ENCODE measurements around the gene NKX6-1. TPM values are rescaled to one million over a fixed set of nuclear protein-coding genes. Genes with fewer than 3 reads are reported as not detected.

The NKX6-1 gene
- total and polyA plus RNA-seq, 2 experiments from 2014 or later: 0.11 TPM; not detected in 1

DNA sequence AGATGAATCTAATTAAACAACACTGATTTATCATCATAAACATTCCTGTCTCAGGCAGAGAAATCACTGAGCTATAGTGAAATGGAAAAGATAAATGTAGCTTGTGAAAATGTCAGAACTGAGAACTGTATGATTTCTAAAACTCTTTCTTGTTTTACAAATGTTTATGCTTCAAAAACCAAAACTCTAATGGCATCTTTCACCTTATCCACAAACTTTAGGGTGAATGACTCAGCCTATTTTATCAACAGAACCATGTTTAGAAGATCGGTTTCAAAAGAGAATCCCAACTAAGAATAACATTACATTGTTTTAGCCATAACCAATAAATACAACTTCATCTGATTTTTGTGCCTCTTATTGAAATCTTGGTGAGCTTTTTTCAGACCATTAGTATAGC is 21.4 kb downstream of the NKX6-1 start:
- H3F3A ChIP-seq (ENCODE audit: insufficient read depth): no peaks in the 10 kb centered on the region
- H3K9ac ChIP-seq: no peak overlapping the region
- TF ChIP-seq EZH2phosphoT487 (IDR thresholded peaks at IDR 0.05; ENCODE audit: insufficient read depth, low read depth): no peak
- no peak for TF ChIP-seq EZH2 (IDR thresholded peaks at IDR 0.05; ENCODE audit: insufficient read depth, poor library complexity, severe bottlenecking)
- H3K36me3 ChIP-seq (ENCODE audit: low read depth): no peaks in the 10 kb centered on the region
- no peak overlapping the region for H3K4me2 ChIP-seq (ENCODE audit: unreplicated experiment)
- 50 to 54% methylated on average over 1 of the region's 1 CpG for WGBS, 2 experiments (ENCODE audit: low coverage in 1 of 2, low lambda C conversion rate in 2 of 2, missing lambda C conversion rate in 2 of 2)
- H3K9me3 ChIP-seq (ENCODE audit: low read depth): no peaks in the 10 kb centered on the region
- H3K27ac ChIP-seq: no peak overlapping the region
- DNase-seq: no peak
- no peaks in the 10 kb centered on the region for H3K9me2 ChIP-seq (ENCODE audit: insufficient read depth)
- H3K4me3 ChIP-seq: no peak overlapping the region
- H3K27me3 ChIP-seq (replicated peaks; ENCODE audit: insufficient read depth): peaks cover 74% of the 10 kb centered on the region
- H4K20me1 ChIP-seq (ENCODE audit: insufficient read depth): no peaks in the 10 kb centered on the region
- no peak overlapping the region for H2AFZ ChIP-seq
- in situ Hi-C loops (cut with MboI): no loop called here
- no peaks in the 10 kb centered on the region for H3K4me1 ChIP-seq (ENCODE audit: insufficient read depth)
- no peaks in the 10 kb centered on the region for H3K79me2 ChIP-seq (ENCODE audit: insufficient read depth)

DNA sequence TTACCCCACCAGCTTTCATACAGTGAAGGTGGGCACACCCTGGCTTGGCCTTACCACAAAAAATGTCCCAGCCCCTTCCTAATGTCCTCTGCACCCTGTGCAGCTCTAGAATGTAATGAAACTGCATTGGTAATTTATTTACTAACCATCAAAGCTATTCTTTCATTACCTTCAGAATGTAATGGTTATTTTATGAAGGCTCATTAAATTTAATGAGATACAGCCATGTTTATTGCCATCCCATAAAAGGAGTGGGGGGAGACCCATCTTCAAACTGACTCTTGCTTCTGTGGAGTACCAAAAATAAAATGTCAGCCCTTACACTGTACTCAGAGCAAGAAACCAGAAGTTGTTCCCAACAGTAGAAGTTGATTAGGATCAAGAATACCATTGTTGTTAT is 25.0 kb downstream of the NKX6-1 start:
- TF ChIP-seq EZH2phosphoT487 (IDR thresholded peaks at IDR 0.05; ENCODE audit: insufficient read depth, low read depth): no peak
- Histone ChIP-seq H3K9me2 (ENCODE audit: insufficient read depth) (no peaks in the 10 kb centered on the region), H3K36me3 (ENCODE audit: low read depth) (no peaks in the 10 kb centered on the region), H4K20me1 (ENCODE audit: insufficient read depth) (no peaks in the 10 kb centered on the region), H3K4me1 (ENCODE audit: insufficient read depth) (no peaks in the 10 kb centered on the region), H3K9me3 (ENCODE audit: low read depth) (no peaks in the 10 kb centered on the region), H2AFZ (no peak overlapping the region), H3F3A (ENCODE audit: insufficient read depth) (no peaks in the 10 kb centered on the region), H3K27ac (no peak overlapping the region), H3K79me2 (ENCODE audit: insufficient read depth) (no peaks in the 10 kb centered on the region), H3K4me2 (ENCODE audit: unreplicated experiment) (no peak overlapping the region), H3K9ac (no peak overlapping the region), H3K27me3 (replicated peaks; ENCODE audit: insufficient read depth) (peaks cover 39% of the 10 kb centered on the region), H3K4me3 (no peak overlapping the region)
- in situ Hi-C loops (cut with MboI): no loop called here
- no peak for DNase-seq

DNA sequence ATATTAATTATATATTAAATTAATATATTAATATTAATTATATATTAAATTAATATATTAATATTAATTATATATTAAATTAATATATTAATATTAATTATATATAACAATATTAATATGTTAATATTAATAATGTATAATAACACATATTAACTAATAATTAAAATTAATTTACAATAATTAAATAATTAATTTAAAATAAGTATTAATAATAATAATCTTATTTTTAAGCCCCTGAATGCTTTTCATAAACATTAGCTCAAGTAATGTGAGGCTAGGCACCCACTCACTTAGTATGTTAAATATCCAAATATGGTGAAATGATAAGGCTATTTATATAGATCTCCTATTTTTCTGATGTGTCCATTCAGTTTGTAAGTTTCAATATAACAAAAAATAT is 26.9 kb downstream of the NKX6-1 start:
- no peak for DNase-seq
- no peak for TF ChIP-seq EZH2phosphoT487 (IDR thresholded peaks at IDR 0.05; ENCODE audit: insufficient read depth, low read depth)
- TF ChIP-seq EZH2 (IDR thresholded peaks at IDR 0.05; ENCODE audit: insufficient read depth, poor library complexity, severe bottlenecking): no peak
- Histone ChIP-seq H4K20me1 (ENCODE audit: insufficient read depth) (no peaks in the 10 kb centered on the region), H2AFZ (no peak overlapping the region), H3K79me2 (ENCODE audit: insufficient read depth) (no peaks in the 10 kb centered on the region), H3K36me3 (ENCODE audit: low read depth) (no peaks in the 10 kb centered on the region), H3K4me1 (ENCODE audit: insufficient read depth) (no peaks in the 10 kb centered on the region), H3K9me3 (ENCODE audit: low read depth) (no peaks in the 10 kb centered on the region), H3K27me3 (replicated peaks; ENCODE audit: insufficient read depth) (peaks cover 25% of the 10 kb centered on the region), H3F3A (ENCODE audit: insufficient read depth) (no peaks in the 10 kb centered on the region), H3K4me3 (no peak overlapping the region), H3K9me2 (ENCODE audit: insufficient read depth) (no peaks in the 10 kb centered on the region), H3K4me2 (ENCODE audit: unreplicated experiment) (no peak overlapping the region), H3K9ac (no peak overlapping the region), H3K27ac (no peak overlapping the region)
- in situ Hi-C loops (cut with MboI): no loop called here

DNA sequence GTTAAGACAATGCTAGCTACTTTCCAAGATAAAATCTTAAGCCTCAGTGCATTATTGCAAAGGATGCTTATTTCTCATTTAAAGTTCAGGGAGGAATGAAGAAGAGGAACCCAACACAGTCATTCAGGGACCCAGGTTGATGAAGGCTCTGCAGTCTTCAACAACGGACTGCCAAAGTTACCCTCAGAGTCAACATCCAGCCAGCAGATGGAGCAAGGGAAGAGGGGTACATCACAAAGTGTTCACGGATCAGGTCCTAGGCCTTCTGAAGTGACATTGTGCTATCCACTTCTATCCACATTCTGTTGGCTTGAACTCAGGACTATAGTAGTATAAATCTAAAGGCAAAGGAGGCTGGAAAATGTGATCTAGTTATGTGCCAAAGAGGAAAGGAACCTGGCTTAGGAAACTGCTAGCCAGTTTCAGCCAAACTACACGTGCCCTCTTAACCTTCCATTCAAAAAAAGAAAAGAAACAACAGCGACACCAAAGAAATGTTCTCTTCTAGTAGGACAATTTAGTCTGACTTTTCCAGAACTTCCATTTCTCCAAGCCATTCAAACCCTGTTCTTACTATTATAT is 28.8 kb downstream of the NKX6-1 start:
- Histone ChIP-seq H3F3A (ENCODE audit: insufficient read depth) (no peaks in the 10 kb centered on the region), H3K79me2 (ENCODE audit: insufficient read depth) (no peaks in the 10 kb centered on the region), H3K9me2 (ENCODE audit: insufficient read depth) (no peaks in the 10 kb centered on the region), H3K27ac (no peak overlapping the region), H3K4me2 (ENCODE audit: unreplicated experiment) (no peak overlapping the region), H2AFZ (no peak overlapping the region), H3K4me1 (ENCODE audit: insufficient read depth) (no peaks in the 10 kb centered on the region), H4K20me1 (ENCODE audit: insufficient read depth) (no peaks in the 10 kb centered on the region), H3K4me3 (no peak overlapping the region), H3K36me3 (ENCODE audit: low read depth) (no peaks in the 10 kb centered on the region), H3K9me3 (ENCODE audit: low read depth) (no peaks in the 10 kb centered on the region), H3K9ac (no peak overlapping the region), H3K27me3 (replicated peaks; ENCODE audit: insufficient read depth) (peaks cover 15% of the 10 kb centered on the region)
- no peak for DNase-seq
- TF ChIP-seq EZH2phosphoT487 (IDR thresholded peaks at IDR 0.05; ENCODE audit: insufficient read depth, low read depth): no peak
- no peak for TF ChIP-seq EZH2 (IDR thresholded peaks at IDR 0.05; ENCODE audit: insufficient read depth, poor library complexity, severe bottlenecking)
- WGBS, 2 experiments (ENCODE audit: low coverage in 1 of 2, low lambda C conversion rate in 2 of 2, missing lambda C conversion rate in 2 of 2): 35 to 47% methylated on average over 4 of the region's 4 CpGs
- in situ Hi-C loops (cut with MboI): no loop called here

DNA sequence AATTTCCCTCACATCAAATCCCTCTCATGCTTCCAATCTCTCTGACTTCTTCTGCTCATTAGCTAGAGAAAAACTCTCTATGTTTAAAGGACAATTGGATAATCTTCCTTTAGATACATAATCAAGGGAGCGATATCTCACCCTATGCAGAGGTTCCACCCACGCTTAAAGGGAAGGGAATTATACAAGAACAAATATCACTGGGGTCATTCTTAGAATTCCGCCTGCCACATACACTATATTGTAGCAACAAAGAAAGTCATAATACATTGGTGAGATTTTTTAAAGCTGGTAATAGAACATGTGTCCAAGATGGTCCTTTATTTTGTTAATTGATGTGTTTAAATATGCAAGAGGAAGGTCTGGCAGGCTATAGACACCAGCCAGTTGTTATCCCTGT is 31.5 kb downstream of the NKX6-1 start:
- Histone ChIP-seq H4K20me1 (ENCODE audit: insufficient read depth) (no peaks in the 10 kb centered on the region), H3K36me3 (ENCODE audit: low read depth) (no peaks in the 10 kb centered on the region), H3K9ac (no peak overlapping the region), H3K27me3 (replicated peaks; ENCODE audit: insufficient read depth) (no peaks in the 10 kb centered on the region; the same call in 1 of the 2 replicates), H3K4me1 (ENCODE audit: insufficient read depth) (no peaks in the 10 kb centered on the region), H3K4me3 (no peak overlapping the region), H3K27ac (no peak overlapping the region), H3K9me3 (ENCODE audit: low read depth) (peaks cover 2% of the 10 kb centered on the region), H3K4me2 (ENCODE audit: unreplicated experiment) (no peak overlapping the region), H3K79me2 (ENCODE audit: insufficient read depth) (no peaks in the 10 kb centered on the region), H3K9me2 (ENCODE audit: insufficient read depth) (no peaks in the 10 kb centered on the region; the same call in 1 of the 2 replicates), H3F3A (ENCODE audit: insufficient read depth) (no peaks in the 10 kb centered on the region), H2AFZ (no peak overlapping the region)
- no peak for DNase-seq
- in situ Hi-C loops (cut with MboI): no loop called here
- WGBS, 2 experiments (ENCODE audit: low coverage in 1 of 2, low lambda C conversion rate in 2 of 2, missing lambda C conversion rate in 2 of 2): 22 to 28% methylated on average over 3 of the region's 3 CpGs
- no peak for TF ChIP-seq EZH2phosphoT487 (IDR thresholded peaks at IDR 0.05; ENCODE audit: insufficient read depth, low read depth)
- no peak for TF ChIP-seq EZH2 (IDR thresholded peaks at IDR 0.05; ENCODE audit: insufficient read depth, poor library complexity, severe bottlenecking)
